ENCODE measurements around the gene ABCA1. TPM values are rescaled to one million over a fixed set of nuclear protein-coding genes. Genes with fewer than 3 reads are reported as not detected.
A peak's percentile ranks its signal among the peaks of the same experiment; 100 is the strongest.

ABCA1 gene
- total and polyA plus RNA-seq, 2 of the 4 experiments (the other 2 are of a cell fraction), result 5.8 to 52.2 TPM

GRCh38 chr9:104903609-104904008, 24.3 kb downstream of the ABCA1 start:
- peak overlapping the region; percentile 4; the same call in 1 of the 2 replicates for H4K91ac ChIP-seq (ENCODE audit: insufficient read depth, low read depth, low read length)
- H3K4ac ChIP-seq (ENCODE audit: low read depth, low read length), result no peak overlapping the region
- TF ChIP-seq NFE2L2 (IDR thresholded peaks at IDR 0.05; ENCODE audit: low read depth, low read length) (no peak), POLR2A (IDR thresholded peaks at IDR 0.05; ENCODE audit: low read depth, low read length) (no peak), FOS (IDR thresholded peaks at IDR 0.05; ENCODE audit: low read depth, low read length) (peak; percentile 20; the same call in 1 of the 2 replicates), CTCF (conservative IDR thresholded peaks at IDR 0.05; ENCODE audit: low read depth, low read length) (no peak), RCOR1 (IDR thresholded peaks at IDR 0.05; ENCODE audit: insufficient replicate concordance, low read length) (no peak), RFX5 (IDR thresholded peaks at IDR 0.05; ENCODE audit: low read depth, low read length) (no peak), BHLHE40 (IDR thresholded peaks at IDR 0.05; ENCODE audit: low read depth, low read length) (no peak)
- TF ChIP-seq, protein P1, sequence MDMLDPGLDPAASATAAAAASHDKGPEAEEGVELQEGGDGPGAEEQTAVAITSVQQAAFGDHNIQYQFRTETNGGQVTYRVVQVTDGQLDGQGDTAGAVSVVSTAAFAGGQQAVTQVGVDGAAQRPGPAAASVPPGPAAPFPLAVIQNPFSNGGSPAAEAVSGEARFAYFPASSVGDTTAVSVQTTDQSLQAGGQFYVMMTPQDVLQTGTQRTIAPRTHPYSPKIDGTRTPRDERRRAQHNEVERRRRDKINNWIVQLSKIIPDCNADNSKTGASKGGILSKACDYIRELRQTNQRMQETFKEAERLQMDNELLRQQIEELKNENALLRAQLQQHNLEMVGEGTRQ (IDR thresholded peaks at IDR 0.05; ENCODE audit: low read depth, low read length), result no peak
- intact Hi-C loops (cut with micrococcal nuclease) (no loop called here), in situ Hi-C loops (cut with MboI; ENCODE audit: low sequenced_read_pairs) (no loop called here), dilution Hi-C loops (cut with HindIII; ENCODE audit: low sequenced_read_pairs, unreplicated experiment) (no loop called here)
- H2BK5ac ChIP-seq (ENCODE audit: low read depth, low read length, poor library complexity, severe bottlenecking), result no peak overlapping the region
- WGBS, 2 experiments (ENCODE audit: extremely low coverage in 2 of 2, insufficient read length in 1 of 2), result no CpG with 5 or more reads among the region's 8 CpGs
- no peaks in the 10 kb centered on the region for H3K27me3 ChIP-seq (ENCODE audit: control insufficient read depth, insufficient read depth, low read length)
- peaks cover 81% of the 10 kb centered on the region for H4K20me1 ChIP-seq (ENCODE audit: insufficient read depth, low read length)
- peak overlapping the region; percentile 42 for H2AK5ac ChIP-seq (ENCODE audit: low read depth, low read length)
- H3K23ac ChIP-seq (ENCODE audit: low read depth, low read length), result no peak overlapping the region
- no peak overlapping the region for H3K4me3 ChIP-seq (ENCODE audit: insufficient read depth, low read depth, low read length)
- H4K8ac ChIP-seq (ENCODE audit: low read depth in 2 of 2, low read length in 2 of 2), result no peak overlapping the region
- H3K4me1 ChIP-seq (ENCODE audit: control insufficient read depth, insufficient read depth, low read length), result peaks cover 36% of the 10 kb centered on the region
- H3K79me1 ChIP-seq (ENCODE audit: low read depth in 1 of 2, low read length in 2 of 2), result peaks cover 24 to 80% of the 10 kb centered on the region in 2 experiments
- POLR2A ChIA-PET (ENCODE audit: unreplicated experiment), result interaction anchor here (0.5 kb wide), 1 partner anchor 16 kb away, joined by 5 read pairs; no protein-coding TSS in a partner anchor
- peaks cover 38% of the 10 kb centered on the region for H3K9me1 ChIP-seq (ENCODE audit: insufficient read depth, low read length)
- CTCF ChIA-PET, result interaction anchor here (0.7 to 1.2 kb wide), 2 partner anchors 43 to 45 kb away, joined by 4 to 5 read pairs; no protein-coding TSS in a partner anchor
- H2BK15ac ChIP-seq (ENCODE audit: low read depth, low read length), result no peak overlapping the region; the same call in 2 of the 3 replicates
- no peak overlapping the region for H3K14ac ChIP-seq (replicated peaks; ENCODE audit: low read depth, low read length)
- H3K56ac ChIP-seq (ENCODE audit: extremely low read depth, insufficient read depth, low read length), result no peak overlapping the region
- no peak overlapping the region for H2AFZ ChIP-seq (replicated peaks; ENCODE audit: low read length, poor library complexity)
- no peak overlapping the region for H2AK9ac ChIP-seq (replicated peaks; ENCODE audit: low read depth, low read length, poor library complexity)
- H3K18ac ChIP-seq (ENCODE audit: low read depth, low read length), result peak overlapping the region; percentile 51
- H3K27ac ChIP-seq (ENCODE audit: insufficient read depth, low read length), result no peak overlapping the region; the same call in 1 of the 2 replicates
- ATAC-seq (ENCODE audit: low read depth) (peak; percentile 59), DNase-seq (peak; percentile 76)
- H4K5ac ChIP-seq (ENCODE audit: low read depth, low read length), result no peak overlapping the region
- 0 out of 2 replicates have a peak overlapping the region, but pooled peaks have one; percentile 18 for H3K4me2 ChIP-seq (ENCODE audit: low read depth, low read length)
- H3K36me3 ChIP-seq (ENCODE audit: control insufficient read depth, insufficient read depth, low read length), result peaks cover 19% of the 10 kb centered on the region; the same call in 1 of the 2 replicates
- no peak overlapping the region for H3K9ac ChIP-seq (ENCODE audit: low read depth, low read length)
- no peak overlapping the region for H2BK20ac ChIP-seq (ENCODE audit: low read depth, low read length)
- H3K9me3 ChIP-seq (ENCODE audit: control insufficient read depth, insufficient read depth, low read length), result no peaks in the 10 kb centered on the region
- no TSS peak for BruUV-seq (replicated peaks)
- H2BK120ac ChIP-seq (ENCODE audit: low read depth, low read length), result no peak overlapping the region
